Astrocyte of the cerebellum (primary cell): ENCODE data around the gene SETBP1.

Experiments used
- DNase-seq: peaks from one replicate; pipeline ENCODE4 v3.0.0-alpha.2; 2011; ENCODE audit warnings: low read depth
- H3K4me3 ChIP-seq: 2 replicates; pipeline ENCODE4 v1.5.1; 2011; ENCODE audit warnings: mild to moderate bottlenecking, low read depth, low read length, moderate library complexity
- CTCF ChIP-seq: IDR thresholded peaks from 2 replicates; pipeline ENCODE4 v1.5.1; 2012; ENCODE audit warnings: low read length, low read depth, moderate library complexity, mild to moderate bottlenecking; ENCODE audit errors: missing control alignments
- in situ Hi-C: cut with HindIII; loops from 2 replicates; pipeline ENCODE4 v1.10.0; 2017; ENCODE audit warnings: low sequenced_read_pairs

SETBP1 gene

GRCh38 chr18:44968336-44968735 is 287.6 kb downstream of the SETBP1 start:
- H3K4me3 ChIP-seq = no peak overlapping the region
- no peak for TF ChIP-seq CTCF
- DNase-seq = no peak
- in situ Hi-C loops = no loop called here

GRCh38 chr18:44969214-44969795 is 288.6 kb downstream of the SETBP1 start:
- peak; percentile 6 for DNase-seq
- H3K4me3 ChIP-seq = no peak overlapping the region
- in situ Hi-C loops = no loop called here
- no peak for TF ChIP-seq CTCF

GRCh38 chr18:44973282-44973681 is 292.6 kb downstream of the SETBP1 start:
- in situ Hi-C loops = no loop called here
- DNase-seq = no peak
- TF ChIP-seq CTCF = peak; percentile 23
- no peak overlapping the region for H3K4me3 ChIP-seq

GRCh38 chr18:44974174-44974573 is 293.5 kb downstream of the SETBP1 start:
- in situ Hi-C loops = no loop called here
- DNase-seq = no peak

GRCh38 chr18:44977856-44978255 is 297.2 kb downstream of the SETBP1 start:
- TF ChIP-seq CTCF = no peak
- no peak for DNase-seq
- in situ Hi-C loops = no loop called here
- no peak overlapping the region for H3K4me3 ChIP-seq

More at GRCh38 chr18:44974174-44974573, 293.5 kb downstream of the SETBP1 start:
- no peak for TF ChIP-seq CTCF
- H3K4me3 ChIP-seq = no peak overlapping the region

- no peak for DNase-seq
- no peak for TF ChIP-seq CTCF
- H3K4me3 ChIP-seq = no peak overlapping the region
- in situ Hi-C loops = no loop called here
Measured at GRCh38 chr18:44979748-44980147, 299.1 kb downstream of the SETBP1 start.

- H3K4me3 ChIP-seq = no peak overlapping the region
- in situ Hi-C loops = no loop called here
- TF ChIP-seq CTCF = no peak
- no peak for DNase-seq
Measured at GRCh38 chr18:44981121-44981520, 300.4 kb downstream of the SETBP1 start.
